Measurements from ENCODE around the gene DGCR6.
"Not testable (repeated sequence)": the region's sequence is repeated elsewhere in the genome, so short reads cannot be mapped to it uniquely, and the experiment has no call there.

- TF ChIP-seq POLR2A, CTCF (IDR thresholded peaks at IDR 0.05): not testable (repeated sequence)
These were observed 12.3 kb upstream of the DGCR6 start for GRCh38 chr22:18893775-18894174.
